ENCODE data around the gene EPAS1. TPM values are rescaled to one million over a fixed set of nuclear protein-coding genes. Genes with fewer than 3 reads are reported as not detected.

EPAS1 gene
- total RNA-seq, 2 donors from 2014 or later = 517 to 667 TPM

DNA sequence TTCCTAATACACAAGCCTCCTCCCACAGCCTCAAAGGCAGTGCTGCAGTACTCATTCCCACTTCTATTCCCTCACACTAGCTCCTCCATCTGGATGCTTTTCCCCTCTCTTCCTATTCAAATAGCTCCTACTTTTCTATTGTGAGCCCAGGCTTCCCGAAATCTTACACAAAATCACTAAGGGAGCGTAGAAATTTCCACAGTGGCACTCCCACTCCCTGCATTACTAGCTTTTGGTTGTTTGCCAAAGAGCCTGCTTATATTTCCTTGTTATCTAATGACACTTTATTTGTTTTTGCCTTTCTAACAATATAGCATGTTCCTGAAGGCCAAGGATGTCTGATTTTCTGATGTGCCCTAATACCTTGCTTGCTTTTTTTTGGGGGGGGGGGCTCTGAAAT lies 10.9 kb downstream of the EPAS1 start:
- TF ChIP-seq, protein P1, sequence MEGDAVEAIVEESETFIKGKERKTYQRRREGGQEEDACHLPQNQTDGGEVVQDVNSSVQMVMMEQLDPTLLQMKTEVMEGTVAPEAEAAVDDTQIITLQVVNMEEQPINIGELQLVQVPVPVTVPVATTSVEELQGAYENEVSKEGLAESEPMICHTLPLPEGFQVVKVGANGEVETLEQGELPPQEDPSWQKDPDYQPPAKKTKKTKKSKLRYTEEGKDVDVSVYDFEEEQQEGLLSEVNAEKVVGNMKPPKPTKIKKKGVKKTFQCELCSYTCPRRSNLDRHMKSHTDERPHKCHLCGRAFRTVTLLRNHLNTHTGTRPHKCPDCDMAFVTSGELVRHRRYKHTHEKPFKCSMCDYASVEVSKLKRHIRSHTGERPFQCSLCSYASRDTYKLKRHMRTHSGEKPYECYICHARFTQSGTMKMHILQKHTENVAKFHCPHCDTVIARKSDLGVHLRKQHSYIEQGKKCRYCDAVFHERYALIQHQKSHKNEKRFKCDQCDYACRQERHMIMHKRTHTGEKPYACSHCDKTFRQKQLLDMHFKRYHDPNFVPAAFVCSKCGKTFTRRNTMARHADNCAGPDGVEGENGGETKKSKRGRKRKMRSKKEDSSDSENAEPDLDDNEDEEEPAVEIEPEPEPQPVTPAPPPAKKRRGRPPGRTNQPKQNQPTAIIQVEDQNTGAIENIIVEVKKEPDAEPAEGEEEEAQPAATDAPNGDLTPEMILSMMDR (IDR thresholded peaks at IDR 0.05) = no peak
- H3K27ac ChIP-seq = peak overlapping the region; percentile 87 to 97
- no peaks in the 10 kb centered on the region for H3K9me3 ChIP-seq
- peaks cover 78 to 100% of the 10 kb centered on the region in 2 donors for H3K4me1 ChIP-seq (ENCODE audit: control insufficient read depth in 1 of 2, low read depth in 2 of 2)
- DNase-seq (ENCODE audit: low spot score) (no peak), ATAC-seq (ENCODE audit: insufficient number of reproducible peaks, low FRiP score, low read depth) (no peak)
- H3K4me3 ChIP-seq = no peak overlapping the region
- H3K36me3 ChIP-seq = no peaks in the 10 kb centered on the region
- no peaks in the 10 kb centered on the region for H3K27me3 ChIP-seq (replicated peaks; ENCODE audit: insufficient read depth)

DNA sequence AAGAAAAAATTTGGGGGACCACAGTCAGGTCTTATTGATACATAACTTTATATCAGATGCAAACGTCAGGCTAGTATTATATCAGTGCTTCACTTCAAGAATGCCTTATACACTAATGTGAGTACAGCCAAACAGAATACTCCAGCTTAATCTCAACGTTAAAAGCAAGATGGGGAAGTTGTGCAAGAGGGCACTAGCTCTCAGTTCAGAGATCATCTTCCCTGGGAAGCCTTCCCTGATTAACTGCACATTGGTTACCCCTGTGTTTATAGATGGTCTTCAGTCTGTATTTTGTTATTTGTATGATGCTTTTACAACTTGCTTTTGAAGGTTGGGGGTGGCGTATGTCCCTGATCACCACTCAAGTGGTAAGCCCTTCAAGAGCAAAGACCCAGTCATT lies 11.4 kb downstream of the EPAS1 start:
- peak overlapping the region; percentile 87 to 97 for H3K27ac ChIP-seq
- H3K27me3 ChIP-seq (replicated peaks; ENCODE audit: insufficient read depth) = no peaks in the 10 kb centered on the region
- TF ChIP-seq, protein P1 (IDR thresholded peaks at IDR 0.05) = no peak
- peaks cover 76 to 98% of the 10 kb centered on the region in 2 donors for H3K4me1 ChIP-seq (ENCODE audit: control insufficient read depth in 1 of 2, low read depth in 2 of 2)
- no peak overlapping the region for H3K4me3 ChIP-seq
- ATAC-seq (ENCODE audit: insufficient number of reproducible peaks, low FRiP score, low read depth) (no peak), DNase-seq (ENCODE audit: low spot score) (no peak)
- H3K36me3 ChIP-seq = no peaks in the 10 kb centered on the region
- H3K9me3 ChIP-seq = no peaks in the 10 kb centered on the region

DNA sequence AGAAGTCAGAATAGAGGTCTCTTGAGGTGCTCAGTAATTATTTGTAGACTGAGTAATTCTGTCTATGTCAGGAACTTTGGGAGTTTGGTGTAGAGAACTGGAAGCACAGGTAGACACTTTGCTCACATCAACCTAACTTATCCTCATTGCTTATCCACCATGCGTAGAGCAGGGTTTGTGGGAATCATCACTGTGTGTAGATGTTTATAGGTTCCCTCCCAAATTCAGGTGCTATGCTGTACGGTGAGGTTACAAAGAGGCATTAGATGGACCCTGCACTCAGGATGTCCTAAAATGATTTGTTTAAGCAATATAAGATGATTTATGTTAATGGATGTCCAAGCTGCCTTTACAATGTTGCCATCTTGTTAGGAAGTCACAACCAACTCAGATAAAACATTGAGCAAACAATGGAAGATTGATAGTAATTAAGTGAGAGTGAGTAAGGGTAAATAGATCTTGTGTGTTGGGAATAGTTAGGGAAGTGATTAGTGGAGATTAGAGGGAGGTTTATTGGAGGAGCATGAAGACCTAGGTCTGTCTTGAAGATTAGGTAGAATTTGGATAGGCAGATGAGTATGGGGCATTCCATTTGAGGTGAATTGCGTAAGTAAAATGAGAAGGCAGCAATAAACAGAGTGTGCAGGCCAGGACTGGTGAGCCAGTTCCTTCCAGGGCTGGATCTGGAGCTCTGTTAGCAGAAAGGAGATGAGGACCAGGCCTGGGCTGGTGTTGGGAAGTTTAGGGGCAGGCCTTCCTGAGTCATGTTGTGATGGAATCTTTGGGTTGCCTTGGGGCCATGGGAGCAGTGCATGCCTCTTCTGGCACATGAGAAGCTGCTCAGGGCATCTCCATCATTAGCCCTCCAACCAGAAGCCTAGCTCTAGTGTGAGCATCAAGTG lies 12.1 kb downstream of the EPAS1 start:
- DNase-seq (ENCODE audit: low spot score) = no peak
- peaks cover 76 to 98% of the 10 kb centered on the region in 2 donors for H3K4me1 ChIP-seq (ENCODE audit: control insufficient read depth in 1 of 2, low read depth in 2 of 2)
- TF ChIP-seq, protein P1 (IDR thresholded peaks at IDR 0.05) = no peak
- no peak for ATAC-seq (ENCODE audit: insufficient number of reproducible peaks, low FRiP score, low read depth)
- H3K27me3 ChIP-seq (replicated peaks; ENCODE audit: insufficient read depth) = no peaks in the 10 kb centered on the region
- H3K36me3 ChIP-seq = no peaks in the 10 kb centered on the region
- no peaks in the 10 kb centered on the region for H3K9me3 ChIP-seq
- H3K4me3 ChIP-seq = no peak overlapping the region
- H3K27ac ChIP-seq = peak overlapping the region; percentile 87 to 97

GRCh38 chr2:46310446-46310845 lies 13.2 kb downstream of the EPAS1 start:
- Histone ChIP-seq H3K27me3 (replicated peaks; ENCODE audit: insufficient read depth) (no peaks in the 10 kb centered on the region), H3K36me3 (no peaks in the 10 kb centered on the region), H3K4me3 (no peak overlapping the region), H3K9me3 (no peaks in the 10 kb centered on the region), H3K4me1 (ENCODE audit: control insufficient read depth in 1 of 2, low read depth in 2 of 2) (peaks cover 73 to 95% of the 10 kb centered on the region in 2 donors), H3K27ac (peak overlapping the region; percentile 87 to 97)
- DNase-seq (ENCODE audit: low spot score) (no peak), ATAC-seq (ENCODE audit: insufficient number of reproducible peaks, low FRiP score, low read depth) (no peak)
- TF ChIP-seq, protein P1 (IDR thresholded peaks at IDR 0.05) = no peak

DNA sequence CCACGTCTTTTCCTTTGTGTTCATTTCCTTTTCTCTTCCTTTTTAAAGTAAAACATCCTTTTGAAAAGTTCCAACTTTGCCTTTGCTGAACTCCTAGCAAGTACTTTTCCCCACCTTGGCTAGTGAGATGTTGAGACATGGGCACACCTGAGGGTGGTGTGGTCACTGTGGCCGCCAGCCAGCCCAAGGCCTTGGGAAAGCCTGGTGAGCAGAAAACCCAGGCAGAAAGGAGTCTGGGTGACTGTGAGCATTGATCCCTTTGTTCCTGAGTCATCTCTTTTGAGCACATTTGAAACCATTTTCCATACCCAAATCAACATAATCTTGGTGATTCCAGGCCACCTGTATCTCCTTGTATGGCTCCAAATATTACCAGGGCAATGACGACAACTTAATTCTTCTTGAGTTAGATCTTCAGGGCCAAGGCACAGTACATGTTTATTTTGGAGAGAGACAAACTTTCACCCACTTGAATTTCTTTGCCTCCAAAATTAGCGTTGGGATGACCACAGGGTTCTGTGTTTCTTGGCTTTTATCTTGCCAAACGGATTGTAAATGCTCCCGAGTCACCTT lies 14.5 kb downstream of the EPAS1 start:
- no peaks in the 10 kb centered on the region for H3K9me3 ChIP-seq
- H3K27ac ChIP-seq = peak overlapping the region; percentile 87 to 97
- no peaks in the 10 kb centered on the region for H3K27me3 ChIP-seq (replicated peaks; ENCODE audit: insufficient read depth)
- H3K4me1 ChIP-seq (ENCODE audit: control insufficient read depth in 1 of 2, low read depth in 2 of 2) = peaks cover 73 to 95% of the 10 kb centered on the region in 2 donors
- H3K36me3 ChIP-seq = no peaks in the 10 kb centered on the region
- peak; percentile 33 for ATAC-seq (ENCODE audit: insufficient number of reproducible peaks, low FRiP score, low read depth)
- no peak overlapping the region for H3K4me3 ChIP-seq
- no peak for DNase-seq (ENCODE audit: low spot score)
- TF ChIP-seq, protein P1 (IDR thresholded peaks at IDR 0.05) = no peak

Measured in thoracic aorta (tissue), 2 donors.